ENCODE data around the gene DOK1. TPM values are rescaled to one million over a fixed set of nuclear protein-coding genes. Genes with fewer than 3 reads are reported as not detected.
A peak's percentile ranks its signal among the peaks of the same experiment; 100 is the strongest.

DOK1 gene
- total RNA-seq (2014; rRNA removed; shearing (Covaris generic)), result 19.3 and 22.1 TPM in 2 replicates
- polyA plus RNA-seq (2014; cell fraction: nucleus; rRNA removed), result 18.2 and 29.9 TPM in 2 replicates

DNA sequence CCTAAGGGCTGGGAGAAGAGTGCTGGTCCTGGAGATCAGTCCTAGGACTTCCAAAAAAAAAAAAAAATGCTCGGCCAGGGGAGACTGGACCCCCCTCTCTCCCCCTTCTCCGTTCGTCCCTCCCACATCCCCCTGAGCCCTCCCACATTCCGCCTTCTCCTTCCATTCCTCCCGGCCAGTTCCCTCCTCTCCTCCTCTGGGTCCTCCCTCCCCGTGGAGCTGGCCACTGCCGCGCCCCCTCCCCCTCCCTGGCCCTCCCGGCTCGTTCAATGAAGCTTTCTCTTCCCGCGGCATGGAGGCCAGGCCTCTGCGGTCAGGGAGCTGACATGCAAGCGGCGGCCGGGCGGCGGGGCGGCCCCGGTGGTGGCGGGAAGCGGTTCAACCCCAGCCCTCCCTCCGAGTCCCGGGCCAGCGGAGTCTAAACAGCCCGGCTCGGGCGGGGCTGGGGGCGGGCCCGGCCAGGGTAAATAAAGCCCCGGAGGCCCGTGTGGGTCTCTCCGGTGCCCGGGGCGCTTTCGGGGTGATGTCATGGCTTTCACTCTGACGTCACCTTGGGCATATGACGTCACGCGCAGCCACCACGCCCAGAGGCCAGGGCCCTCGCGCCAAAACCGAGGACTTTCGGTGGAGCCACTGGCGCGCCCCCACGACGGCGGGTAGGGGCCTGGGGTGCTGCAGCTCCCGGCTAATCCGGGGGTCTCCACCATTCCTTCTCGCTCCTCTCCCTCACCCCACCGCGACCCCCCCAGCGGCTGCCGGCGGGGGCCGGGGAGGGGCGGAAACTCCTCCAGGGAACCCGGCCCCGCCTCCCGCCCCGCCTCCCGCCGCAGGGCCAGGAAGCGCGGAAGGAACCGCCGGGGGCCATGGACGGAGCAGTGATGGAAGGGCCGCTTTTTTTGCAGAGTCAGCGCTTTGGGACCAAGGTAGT is at the start of gene DOK1, which contains the start of gene LOXL3:
TSS of gene DOK1 (plus strand) at position 829 of the 928 bp plus-strand sequence. CDS start at position 864, 35 bp downstream.
TSS of gene LOXL3 (minus strand) at position 51 of the 928 bp plus-strand sequence. CDS start 1,308 bp downstream, outside the sequence.
- DNase-seq (ENCODE audit: extremely low read depth, low read depth), result peak; percentile 70

- no peak for DNase-seq (ENCODE audit: extremely low read depth, low read depth)
Measured at GRCh38 chr2:74505448-74506246, 48.9 kb upstream of the DOK1 start.

DNA sequence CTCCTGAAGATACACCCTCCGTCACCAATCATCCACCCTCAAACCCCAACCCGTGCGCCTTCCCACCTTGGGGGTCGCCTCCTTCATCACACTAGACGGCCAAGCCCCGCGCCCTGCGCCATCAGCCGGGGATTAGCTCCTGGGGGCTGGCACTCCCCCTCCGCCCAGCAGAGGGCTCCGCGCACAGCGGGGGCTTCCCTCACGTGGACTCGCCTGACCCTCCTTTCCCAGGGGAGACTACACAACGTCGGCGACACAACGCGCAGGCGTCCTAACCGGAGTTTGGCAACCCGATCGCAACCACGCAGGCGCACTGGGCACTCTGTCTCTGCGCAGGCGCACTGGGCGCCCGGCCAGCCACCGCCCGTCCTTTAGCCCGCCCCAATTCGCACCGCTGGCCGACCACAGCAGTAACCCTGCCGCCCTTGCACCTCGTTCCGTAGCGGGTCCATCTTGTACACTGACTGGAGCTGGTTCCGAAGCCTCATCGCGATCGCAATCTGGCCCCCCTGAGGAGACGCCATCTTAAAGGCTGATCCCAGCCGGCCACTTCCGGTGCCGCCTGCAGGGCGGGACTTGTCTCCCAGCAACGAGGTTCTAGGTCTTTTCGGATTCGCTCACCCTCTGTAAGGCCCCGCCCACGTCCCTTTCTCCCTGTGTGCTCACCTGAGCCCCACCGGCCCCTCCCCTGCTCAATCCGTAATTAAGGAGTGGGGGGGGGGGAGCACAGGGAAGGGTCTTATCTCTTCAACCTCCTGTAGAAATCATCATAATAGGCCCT is 47.2 kb upstream of the DOK1 start, which contains the start of gene PCGF1:
TSS of gene PCGF1 (minus strand) at position 551 of the 781 bp plus-strand sequence. CDS start at position 524, 27 bp downstream.
- peak; percentile 98 for DNase-seq (ENCODE audit: extremely low read depth, low read depth)

- DNase-seq (ENCODE audit: extremely low read depth, low read depth), result no peak
Measured at GRCh38 chr2:74507926-74508520, 46.5 kb upstream of the DOK1 start.

DNA sequence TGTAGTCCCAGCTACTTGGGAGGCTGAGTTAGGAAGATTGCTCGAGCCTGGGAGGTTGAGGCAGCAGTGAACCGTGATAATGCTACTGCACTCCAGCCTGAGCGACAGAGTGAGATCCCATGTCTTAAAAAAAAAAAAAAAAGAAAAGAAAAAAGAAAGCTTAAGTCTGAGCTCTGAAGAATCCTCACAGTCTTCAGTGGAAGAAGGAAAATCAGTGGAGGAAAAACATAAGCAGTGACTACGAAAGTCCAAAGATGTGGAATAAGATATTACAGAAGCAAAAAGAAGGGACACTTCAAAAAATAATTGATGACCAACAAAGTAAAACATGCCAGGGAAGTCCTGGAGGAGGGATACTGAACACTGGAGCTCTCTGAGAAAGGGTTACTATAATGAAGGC is 44.2 kb upstream of the DOK1 start:
- DNase-seq (ENCODE audit: extremely low read depth, low read depth), result no peak

DNA sequence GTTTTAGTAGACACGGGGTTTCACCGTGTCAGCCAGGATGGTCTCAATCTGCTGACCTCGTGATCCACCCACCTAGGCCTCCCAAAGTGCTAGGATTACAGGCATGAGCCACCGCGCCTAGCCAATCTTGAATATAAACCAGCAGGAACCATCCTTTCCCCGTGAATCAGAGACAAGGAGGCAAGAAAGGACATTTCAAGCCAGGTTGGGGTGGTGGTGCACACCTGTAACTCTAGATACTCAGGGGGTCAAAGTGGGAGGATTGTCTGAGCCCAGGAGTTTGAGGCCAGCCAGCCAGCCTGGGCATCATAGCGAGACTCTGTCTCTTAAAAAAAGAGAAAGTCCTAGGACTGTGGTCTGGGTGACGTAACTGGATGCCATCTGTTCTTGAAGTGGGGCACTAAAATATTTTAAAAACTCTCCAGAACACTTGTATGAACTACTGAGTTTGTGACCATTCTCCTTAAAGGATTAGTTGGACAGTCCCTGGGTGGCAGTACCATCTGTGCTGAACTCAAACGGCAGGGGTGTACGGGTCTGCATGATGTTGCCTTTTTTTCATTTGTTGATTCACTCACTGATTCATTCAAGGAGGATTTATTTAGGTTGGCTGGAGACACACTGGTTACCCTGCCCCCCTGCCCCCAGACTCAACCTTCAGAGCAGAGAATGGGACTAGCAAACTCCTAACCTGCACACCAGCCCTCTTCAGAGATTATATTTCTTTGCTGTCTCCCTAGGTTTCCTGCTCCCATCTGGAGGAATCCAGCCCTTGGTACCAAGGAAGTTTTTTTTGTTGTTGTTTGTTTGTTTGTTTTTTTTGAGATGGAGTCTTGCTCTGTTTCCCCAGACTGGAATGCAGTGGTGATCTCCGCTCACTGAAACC is 43.2 kb upstream of the DOK1 start:
- no peak for DNase-seq (ENCODE audit: extremely low read depth, low read depth)

DNA sequence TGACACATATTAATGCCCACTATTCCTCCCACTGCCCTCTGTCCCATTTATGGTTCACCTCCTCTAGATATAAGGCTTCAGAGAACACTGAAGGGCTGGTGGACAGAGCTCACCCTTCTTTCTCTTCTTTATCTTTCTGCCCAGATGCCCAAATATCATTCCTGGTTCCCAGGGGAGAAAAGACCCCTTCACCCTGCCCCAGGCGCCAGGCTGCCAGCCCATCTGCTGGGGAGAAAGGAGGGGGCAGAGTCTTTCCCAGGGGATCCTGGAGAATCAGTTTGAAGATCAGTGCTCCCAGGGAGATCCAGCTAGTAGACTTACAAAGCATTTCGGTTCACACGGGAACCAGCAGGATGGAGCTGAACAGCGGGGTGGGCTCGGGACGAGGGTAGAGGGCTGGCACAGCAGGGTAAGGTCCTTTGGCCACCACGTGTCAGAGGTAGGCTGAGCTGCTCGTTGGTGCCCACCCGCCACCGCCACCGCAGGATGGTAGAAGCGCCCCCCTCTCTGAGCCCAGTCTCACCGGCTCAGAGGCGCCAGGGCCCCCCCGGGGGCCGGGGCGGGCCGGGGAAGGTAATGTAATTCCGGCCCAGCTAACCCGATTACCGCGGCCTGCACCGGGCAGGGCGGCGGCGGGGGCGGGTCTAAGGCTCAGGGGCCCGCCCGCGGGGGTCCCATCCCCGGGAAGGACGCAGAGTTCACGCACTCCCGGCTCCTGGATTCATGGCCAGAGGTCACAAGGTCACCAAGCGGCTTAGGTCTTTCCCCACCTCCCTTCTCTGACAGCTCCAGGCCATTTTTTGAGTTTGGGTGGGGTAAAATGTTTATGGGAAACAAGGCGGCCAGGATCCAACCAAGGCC is 41.5 kb upstream of the DOK1 start:
- DNase-seq (ENCODE audit: extremely low read depth, low read depth), result no peak

DNA sequence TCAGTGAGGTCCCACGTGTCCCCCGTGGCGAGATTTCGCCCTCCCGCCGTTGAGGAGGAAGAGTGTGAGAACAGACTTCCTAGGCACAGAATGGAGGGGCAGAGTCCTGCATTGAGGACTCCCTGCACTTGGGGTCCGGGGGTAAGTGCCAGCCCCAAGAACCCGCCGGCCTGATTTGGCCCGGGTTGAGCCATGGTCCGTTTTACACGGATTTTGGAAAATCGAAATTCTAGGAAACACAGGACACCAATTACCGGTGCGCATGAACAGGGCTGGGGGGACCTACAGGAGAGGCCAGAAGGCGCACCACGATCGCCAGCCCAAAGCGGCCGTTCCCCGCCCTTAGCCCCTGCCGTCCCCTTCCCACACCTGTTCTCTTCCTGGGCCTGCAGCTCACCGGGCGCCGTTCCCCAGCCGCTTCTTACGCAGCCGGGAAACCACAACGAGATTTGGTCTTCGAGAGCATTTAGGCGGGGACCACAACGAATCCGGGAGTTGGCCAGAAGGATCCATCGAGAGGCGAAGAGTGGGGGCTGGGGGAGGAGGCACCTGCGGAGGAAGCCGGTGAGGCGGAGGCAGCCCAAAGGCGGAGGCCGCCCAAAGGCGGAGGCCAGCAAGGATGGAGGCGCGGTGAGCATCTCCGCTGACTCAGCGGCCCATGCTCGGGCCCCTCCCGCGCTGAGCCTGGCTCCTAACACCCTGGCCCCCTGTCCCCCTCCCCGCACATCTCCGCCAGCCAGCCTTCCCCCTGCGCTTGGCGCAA is 40.7 kb upstream of the DOK1 start:
- no peak for DNase-seq (ENCODE audit: extremely low read depth, low read depth)

GRCh38 chr2:74514368-74515270 is 39.9 kb upstream of the DOK1 start, which contains the start of gene TLX2:
Gene TLX2, plus strand, starts transcription at chr2:74514450. Its CDS starts 357 bp downstream, at chr2:74514807.
- DNase-seq (ENCODE audit: extremely low read depth, low read depth), result no peak

DNA sequence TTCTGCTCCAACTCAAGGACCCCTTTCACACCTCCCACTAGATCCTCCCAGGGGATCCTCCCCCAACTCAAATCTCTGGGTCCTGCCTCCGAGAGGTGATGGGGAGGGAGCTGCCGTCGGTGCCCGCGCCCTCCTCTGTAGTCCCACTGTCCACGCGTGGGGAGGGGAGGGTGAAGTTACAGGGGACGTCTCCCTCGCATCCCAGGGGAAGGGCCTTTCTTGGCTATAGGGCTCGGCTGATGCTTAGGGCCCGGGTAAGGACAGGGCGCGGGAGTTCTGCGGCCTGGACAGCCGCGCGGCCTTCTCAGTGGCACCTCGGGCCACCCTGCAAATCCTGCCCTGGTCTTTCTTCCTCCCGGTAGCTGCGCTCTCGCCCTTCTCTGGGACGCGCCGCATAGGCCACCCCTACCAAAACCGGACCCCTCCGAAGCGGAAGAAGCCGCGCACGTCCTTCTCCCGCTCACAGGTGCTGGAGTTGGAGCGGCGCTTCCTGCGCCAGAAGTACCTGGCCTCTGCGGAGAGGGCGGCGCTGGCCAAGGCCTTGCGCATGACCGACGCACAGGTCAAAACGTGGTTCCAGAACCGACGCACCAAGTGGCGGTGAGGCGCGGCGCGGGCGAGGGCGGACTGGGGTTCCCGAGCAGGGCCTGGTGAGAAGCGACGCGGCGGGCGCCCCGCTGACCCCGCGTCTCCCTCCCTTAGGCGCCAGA is 39.1 kb upstream of the DOK1 start:
- DNase-seq (ENCODE audit: extremely low read depth, low read depth), result no peak

GRCh38 chr2:74515981-74516633 is 38.4 kb upstream of the DOK1 start:
- DNase-seq (ENCODE audit: extremely low read depth, low read depth), result no peak

DNA sequence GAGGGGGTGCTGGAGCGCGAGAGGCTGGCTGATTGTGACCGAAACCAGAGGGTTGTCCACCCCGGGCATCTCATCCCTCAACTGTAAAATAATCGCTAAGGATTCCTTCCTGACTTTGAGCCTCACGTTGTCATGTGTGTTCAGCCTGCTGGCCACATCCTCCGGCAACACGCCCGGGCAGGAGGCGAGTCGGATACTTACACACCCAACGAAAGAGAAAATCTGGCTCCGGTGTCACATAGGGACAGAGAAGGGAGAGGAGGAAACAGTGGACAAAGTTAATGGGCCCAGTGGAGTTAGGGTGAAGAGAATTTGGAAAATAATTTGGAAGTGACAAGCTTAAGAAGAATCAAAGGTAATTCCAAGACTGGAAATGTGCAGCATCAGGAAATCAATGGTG is 37.9 kb upstream of the DOK1 start:
- no peak for DNase-seq (ENCODE audit: extremely low read depth, low read depth)

GRCh38 chr2:74522516-74522915 is 32.0 kb upstream of the DOK1 start:
- DNase-seq (ENCODE audit: extremely low read depth, low read depth), result no peak

DNA sequence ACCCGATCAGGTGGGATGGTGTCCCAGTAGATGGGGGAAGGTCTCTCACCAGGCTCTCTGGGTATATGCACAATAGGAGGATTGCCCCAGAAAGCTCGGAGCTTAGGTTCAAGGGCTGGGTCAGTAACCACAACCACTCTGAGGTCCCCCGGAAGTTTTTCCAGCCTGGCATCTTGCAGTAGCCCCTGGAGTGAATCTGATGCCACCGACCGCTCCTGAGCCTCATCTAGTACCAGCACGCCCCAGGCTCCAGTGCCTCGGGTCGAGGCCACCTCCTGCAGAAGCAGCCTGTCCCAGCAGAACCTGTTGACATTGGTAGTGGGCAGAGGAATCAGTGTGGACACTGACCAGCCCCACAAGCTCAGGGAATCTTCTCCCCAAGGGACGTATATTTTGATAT is 30.5 kb upstream of the DOK1 start:
- DNase-seq (ENCODE audit: extremely low read depth, low read depth), result no peak
